K562 (cell line): ENCODE results near the gene PDE2A. TPM values are rescaled to one million over a fixed set of nuclear protein-coding genes. Genes with fewer than 3 reads are reported as not detected.

ENCODE experiments used
- ATAC-seq: fragments of 200-7000 bp; cut with Tn5 transposase; 3 replicates; pipeline ENCODE4 v1.9.1; 2020; ENCODE audit warnings: moderate library complexity
- BruUV-seq: library from RNA; stranded (reverse); fragments of 400-500 nt; replicated peaks from 2 replicates; lab custom pipeline; 2021; lab: Mats Ljungman, UMichigan
- CTCF ChIA-PET: fragments of 300-600 bp; formaldehyde crosslinking; extraction: SDS; loops from one replicate; lab custom pipeline; 2021; ENCODE audit warnings: low intra/inter-chr PET ratio; lab: Yijun Ruan, JAX
- POLR2A ChIA-PET: fragments of 300-600, 350-650 bp; sonication (Branson Sonifier 250); formaldehyde crosslinking; extraction: SDS; loops from one replicate; lab custom pipeline; 2021; ENCODE audit warnings: antibody characterized with exemption, inconsistent platforms; lab: Yijun Ruan, JAX
- DNase-seq, 4 experiments: peaks; one replicate each; pipeline versions ENCODE4 v3.0.0 to v3.0.0-alpha.2; 2011 to 2018; ENCODE audit warnings: low spot score in 3 of 4, mixed read lengths in 3 of 4; ENCODE audit errors: extremely low read depth in 1 of 4
- FAIRE-seq: peaks from 2 replicates; lab custom pipeline; 2011; peaks lifted over from hg19 to GRCh38; lab: Jason Lieb, UNC
- H2AFZ ChIP-seq: 2 replicates; pipeline ENCODE4 v1.6.0; 2011; ENCODE audit warnings: low read depth, low read length, control low read depth, inconsistent platforms
- H3K27ac ChIP-seq: fragments of 200-600 bp; 3 replicates; pipeline ENCODE4 v1.8.0; 2011; ENCODE audit warnings: low read depth, mild to moderate bottlenecking, control low read depth, inconsistent platforms, low read length, moderate library complexity, mixed read lengths; ENCODE audit errors: extremely low read depth
- H3K27me3 ChIP-seq, 2 experiments: fragments of 300-600 bp in 1 of 2; 2 replicates in 1 of 2; 3 replicates in 1 of 2; pipeline versions ENCODE4 v1.6.0 to v1.8.0; 2011; ENCODE audit warnings: inconsistent platforms in 2 of 2, low read length in 2 of 2, mild to moderate bottlenecking in 1 of 2, mixed read lengths in 1 of 2, moderate library complexity in 1 of 2; ENCODE audit not compliant: control insufficient read depth in 2 of 2, insufficient read depth in 2 of 2
- H3K36me3 ChIP-seq: fragments of 300-600 bp; 3 replicates; pipeline ENCODE4 v1.8.0; 2011; ENCODE audit warnings: mild to moderate bottlenecking, low read length, inconsistent platforms; ENCODE audit not compliant: control insufficient read depth, insufficient read depth
- H3K4me1 ChIP-seq, 2 experiments: fragments of 200-600 bp in 1 of 2; replicated peaks in 1 of 2; 2 replicates in 1 of 2; 3 replicates in 1 of 2; pipeline versions ENCODE4 v1.5.1 to v1.8.0; 2011; ENCODE audit warnings: inconsistent platforms in 2 of 2, low read length in 2 of 2, mild to moderate bottlenecking in 1 of 2, mixed read lengths in 1 of 2, moderate library complexity in 1 of 2; ENCODE audit not compliant: control insufficient read depth in 2 of 2, insufficient read depth in 2 of 2
- H3K4me2 ChIP-seq: 2 replicates; pipeline ENCODE4 v1.6.1; 2011; ENCODE audit warnings: low read length, control low read depth, inconsistent platforms, mixed read lengths; ENCODE audit not compliant: insufficient read depth
- H3K4me3 ChIP-seq: fragments of 200-600 bp; sonication (generic), shearing (Covaris generic); 2 replicates; pipeline ENCODE4 v1.5.1; 2016; ENCODE audit warnings: control low read depth, inconsistent platforms
- H3K79me2 ChIP-seq: fragments of 200-600 bp; 3 replicates; pipeline ENCODE4 v1.8.0; 2011; ENCODE audit warnings: low read length, inconsistent platforms; ENCODE audit not compliant: control insufficient read depth, insufficient read depth
- H3K9ac ChIP-seq, 2 experiments: 2 replicates each; pipeline versions ENCODE4 v1.6.0 to v1.6.1; 2011; ENCODE audit warnings: low read depth in 2 of 2, low read length in 2 of 2, control low read depth in 1 of 2, inconsistent platforms in 1 of 2, mild to moderate bottlenecking in 1 of 2, mixed read lengths in 1 of 2; ENCODE audit not compliant: insufficient read depth in 1 of 2
- H3K9me1 ChIP-seq: one replicate; pipeline ENCODE4 v1.6.0; 2011; ENCODE audit warnings: inconsistent platforms, mild to moderate bottlenecking, low read length, moderate library complexity; ENCODE audit not compliant: control insufficient read depth, insufficient read depth
- H3K9me3 ChIP-seq: replicated peaks from 2 replicates; pipeline ENCODE4 v1.5.1; 2011; ENCODE audit warnings: low read depth, low read length, inconsistent platforms; ENCODE audit not compliant: control insufficient read depth, insufficient read depth
- H4K20me1 ChIP-seq: replicated peaks from 2 replicates; pipeline ENCODE4 v1.6.1; 2011; ENCODE audit warnings: low read length, inconsistent platforms, mixed read lengths; ENCODE audit not compliant: control insufficient read depth, insufficient read depth
- CHD1 ChIP-seq: fragments of 200-600 bp; sonication (generic); IDR thresholded peaks from one replicate; pipeline ENCODE4 v1.6.1; 2012; ENCODE audit warnings: mild to moderate bottlenecking, moderate library complexity, low read length, inconsistent platforms
- SAP30 ChIP-seq: fragments of 200-600 bp; sonication (generic); IDR thresholded peaks from 2 replicates; pipeline ENCODE4 v1.6.1; 2012; ENCODE audit warnings: borderline replicate concordance, low read depth, mild to moderate bottlenecking, moderate library complexity, low read length, control low read depth, inconsistent platforms; ENCODE audit not compliant: insufficient read depth, poor library complexity, severe bottlenecking
- ZNF57 ChIP-seq: fragments of 450-650 bp; formaldehyde crosslinking; IDR thresholded peaks from 2 replicates; pipeline ENCODE4 v1.4.0; 2020; ENCODE audit warnings: mild to moderate bottlenecking, moderate library complexity
- ZNF695 ChIP-seq: fragments of 450-650 bp; formaldehyde crosslinking; IDR thresholded peaks from 2 replicates; pipeline ENCODE4 v1.4.0; 2020; ENCODE audit warnings: mild to moderate bottlenecking, moderate library complexity
- WGBS: fragments of 100-300 bp; shearing (Covaris generic); methylation state at CpG from one replicate; pipeline ENCODE4 v1.1.6; 2016; ENCODE audit warnings: low coverage, mixed read lengths; ENCODE audit not compliant: insufficient coverage; ENCODE audit errors: missing lambda C conversion rate; 5-methylcytosine and 5-hydroxymethylcytosine counted together
- in situ Hi-C: fragments of 300-500 bp; cut with MboI; formaldehyde crosslinking; loops from 4 replicates; pipeline ENCODE4 v1.15.0; 2018; ENCODE audit warnings: inconsistent platforms, mixed read lengths
- intact Hi-C: fragments of 100-400 bp; cut with micrococcal nuclease; formaldehyde crosslinking; loops from 2 replicates; pipeline ENCODE4 v1.14.2; 2022
- polyA plus RNA-seq, 8 experiments: library from polyadenylated mRNA; depleted of rRNA in 4 of 8; stranded (reverse) in 5 of 8; unstranded in 3 of 8; fragments of >200 nt; fragmentation: Nextera tagmentation in 2 of 8; fragmentation: Illumina TruSeq in 1 of 8; extraction: Ambion mirVana in 2 of 8; extraction: Trizol in 1 of 8; gene quantifications; 2 replicates each; pipeline versions ENCODE4 v1.2.1 to v1.2.3, GENCODE V29; 2011 to 2014; ENCODE audit warnings: inconsistent platforms in 1 of 8, missing spikeins in 1 of 8
- total RNA-seq, 7 experiments: library from RNA; depleted of rRNA in 6 of 7; stranded (reverse); fragments of >200 nt in 6 of 7; fragmentation: Illumina TruSeq in 2 of 7; extraction: Trizol in 2 of 7; gene quantifications; 2 replicates each; pipeline versions ENCODE4 v1.2.1 to v1.2.3, GENCODE V29; 2011 to 2021; ENCODE audit warnings: low replicate concordance in 1 of 7
- TF ChIP-seq, protein P1 (sequence below): fragments of 450-650 bp; formaldehyde crosslinking; IDR thresholded peaks from 2 replicates; pipeline ENCODE4 v1.4.0; 2020; ENCODE audit warnings: mild to moderate bottlenecking

The PDE2A gene
- total and polyA plus RNA-seq, 9 of the 15 experiments (the other 6 are each of a cell fraction or from before 2014, with no cell fraction given), result 0.07 to 15.2 (median 1.6) TPM; not detected in 1

GRCh38 chr11:72615329-72615728 lies 58.9 kb downstream of the PDE2A start:
- no peak overlapping the region for H3K27ac ChIP-seq
- H3K36me3 ChIP-seq, result no peaks in the 10 kb centered on the region
- ChIA-PET POLR2A (interaction anchor here (0.6 to 0.8 kb wide), 3 partner anchors 10 to 155 kb away, joined by 3 to 4 read pairs (median 3); no protein-coding TSS in a partner anchor), CTCF (no interaction called here)
- H3K4me1 ChIP-seq, result peaks cover 0 to 13% of the 10 kb centered on the region in 2 experiments; a peak in 3 of 5 replicates
- intact Hi-C loops (no loop called here), in situ Hi-C loops (no loop called here)
- no peak overlapping the region for H2AFZ ChIP-seq
- DNase-seq (no peak), FAIRE-seq (no peak), ATAC-seq (no peak)
- H3K79me2 ChIP-seq, result no peaks in the 10 kb centered on the region
- H4K20me1 ChIP-seq, result peaks cover 22% of the 10 kb centered on the region
- H3K9me1 ChIP-seq, result no peaks in the 10 kb centered on the region
- no peak overlapping the region for H3K9ac ChIP-seq
- no TSS peak for BruUV-seq
- 0% methylated on average over 3 of the region's 3 CpGs for WGBS
- H3K9me3 ChIP-seq, result no peaks in the 10 kb centered on the region
- no peak overlapping the region for H3K4me2 ChIP-seq
- peaks cover 3 to 67% of the 10 kb centered on the region in 2 experiments; a peak in 3 of 5 replicates for H3K27me3 ChIP-seq
- no peak for TF ChIP-seq ZNF695 (CRISPR knock-in tag)
- H3K4me3 ChIP-seq, result no peak overlapping the region

DNA sequence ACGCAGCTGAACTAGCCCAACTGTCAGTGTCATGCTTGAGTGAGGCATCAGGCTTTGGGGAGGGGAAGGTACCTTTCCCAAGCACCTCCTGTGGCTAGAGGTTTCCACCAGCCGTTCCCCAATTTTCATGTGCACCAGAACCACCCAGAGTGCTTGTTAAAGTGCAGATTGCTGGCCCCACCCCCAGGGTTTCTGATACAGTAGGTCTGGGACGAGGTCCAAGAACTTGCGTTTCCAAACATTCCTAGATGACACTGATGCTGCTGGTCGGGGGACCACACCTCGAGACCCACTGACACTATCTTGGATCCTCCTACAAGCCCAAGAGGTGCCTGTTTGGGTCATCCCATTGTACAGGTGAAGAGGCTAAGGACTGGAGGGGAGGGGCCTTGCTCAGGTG lies 59.8 kb downstream of the PDE2A start:
- H3K27me3 ChIP-seq, result peaks cover 3 to 60% of the 10 kb centered on the region in 2 experiments; a peak in 3 of 5 replicates
- no peak overlapping the region for H3K27ac ChIP-seq
- H3K36me3 ChIP-seq, result no peaks in the 10 kb centered on the region
- no peak overlapping the region for H2AFZ ChIP-seq
- H3K79me2 ChIP-seq, result no peaks in the 10 kb centered on the region
- 0% methylated on average over 6 of the region's 6 CpGs for WGBS
- no TSS peak for BruUV-seq
- H3K4me1 ChIP-seq, result peaks cover 0 to 13% of the 10 kb centered on the region in 2 experiments; a peak in 3 of 5 replicates
- H3K9ac ChIP-seq, result no peak overlapping the region
- TF ChIP-seq, protein P1, sequence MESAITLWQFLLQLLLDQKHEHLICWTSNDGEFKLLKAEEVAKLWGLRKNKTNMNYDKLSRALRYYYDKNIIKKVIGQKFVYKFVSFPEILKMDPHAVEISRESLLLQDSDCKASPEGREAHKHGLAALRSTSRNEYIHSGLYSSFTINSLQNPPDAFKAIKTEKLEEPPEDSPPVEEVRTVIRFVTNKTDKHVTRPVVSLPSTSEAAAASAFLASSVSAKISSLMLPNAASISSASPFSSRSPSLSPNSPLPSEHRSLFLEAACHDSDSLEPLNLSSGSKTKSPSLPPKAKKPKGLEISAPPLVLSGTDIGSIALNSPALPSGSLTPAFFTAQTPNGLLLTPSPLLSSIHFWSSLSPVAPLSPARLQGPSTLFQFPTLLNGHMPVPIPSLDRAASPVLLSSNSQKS (CRISPR knock-in tag), result no peak
- no peak for TF ChIP-seq CHD1
- no peak for TF ChIP-seq ZNF57 (CRISPR knock-in tag)
- TF ChIP-seq SAP30, result no peak
- no peak for FAIRE-seq
- peaks cover 22% of the 10 kb centered on the region for H4K20me1 ChIP-seq
- intact Hi-C loops (no loop called here), in situ Hi-C loops (no loop called here)
- no peaks in the 10 kb centered on the region for H3K9me1 ChIP-seq
- ChIA-PET CTCF (no interaction called here), POLR2A (no interaction called here)
- no peak for ATAC-seq
- H3K4me3 ChIP-seq, result no peak overlapping the region
- DNase-seq, result no peak
- H3K9me3 ChIP-seq, result no peaks in the 10 kb centered on the region
- no peak overlapping the region for H3K4me2 ChIP-seq
